H1 (cell line): ENCODE measurements around the gene SLAIN2. TPM values are rescaled to one million over a fixed set of nuclear protein-coding genes. Genes with fewer than 3 reads are reported as not detected.

Experiments used
- CTCF ChIA-PET: fragments of 300-600 bp; sonication (Branson Sonifier 250); formaldehyde crosslinking; loops from one replicate; lab custom pipeline; 2021; ENCODE audit not compliant: partially characterized antibody; lab: Charles Lee
- POLR2A ChIA-PET: fragments of 300-600 bp; sonication (Branson Sonifier 250); formaldehyde crosslinking; loops from one replicate; lab custom pipeline; 2021; ENCODE audit warnings: inconsistent platforms; ENCODE audit not compliant: partially characterized antibody; lab: Charles Lee
- DNase-seq, 2 experiments: peaks; one replicate each; pipeline versions ENCODE4 v3.0.0 to v3.0.0-alpha.2; 2010 to 2022; ENCODE audit warnings: low spot score in 2 of 2, low read depth in 1 of 2, mixed read lengths in 1 of 2
- FAIRE-seq: peaks from 2 replicates; lab custom pipeline; 2011; peaks lifted over from hg19 to GRCh38; lab: Jason Lieb, UNC
- H2AFZ ChIP-seq: 2 replicates; pipeline ENCODE4 v1.8.1; 2012; ENCODE audit warnings: low read length, inconsistent platforms
- H2AK5ac ChIP-seq: 2 replicates; pipeline ENCODE4 v1.6.1; 2013; ENCODE audit warnings: low read depth, low read length
- H2BK120ac ChIP-seq: replicated peaks from 2 replicates; pipeline ENCODE3; 2013; ENCODE audit warnings: low read depth, low read length, inconsistent platforms
- H2BK12ac ChIP-seq: 2 replicates; pipeline ENCODE4 v1.6.1; 2013; ENCODE audit warnings: low read depth, low read length
- H2BK15ac ChIP-seq: 2 replicates; pipeline ENCODE4 v1.6.1; 2013; ENCODE audit warnings: low read length
- H2BK20ac ChIP-seq: 2 replicates; pipeline ENCODE4 v1.6.1; 2013; ENCODE audit warnings: low read length
- H2BK5ac ChIP-seq: 2 replicates; pipeline ENCODE4 v1.6.1; 2013; ENCODE audit warnings: low read depth, low read length
- H3K14ac ChIP-seq: 2 replicates; pipeline ENCODE4 v1.6.1; 2013; ENCODE audit warnings: inconsistent platforms; ENCODE audit not compliant: insufficient read length
- H3K18ac ChIP-seq: 2 replicates; pipeline ENCODE4 v1.6.1; 2013; ENCODE audit warnings: low read length; ENCODE audit errors: extremely low read depth
- H3K23ac ChIP-seq: 2 replicates; pipeline ENCODE4 v1.6.1; 2013; ENCODE audit warnings: inconsistent platforms; ENCODE audit not compliant: insufficient read length
- H3K23me2 ChIP-seq: 2 replicates; pipeline ENCODE4 v1.6.1; 2013; ENCODE audit warnings: low read depth, low read length
- H3K27ac ChIP-seq: 2 replicates; pipeline ENCODE4 v1.6.1; 2011; ENCODE audit warnings: low read depth, low read length, inconsistent platforms
- H3K27me3 ChIP-seq, 4 experiments: replicated peaks in 1 of 4; 1 replicate in 1 of 4; 2 replicates in 3 of 4; pipeline versions ENCODE4 v1.6.1 to v1.8.1; 2011 to 2013; ENCODE audit warnings: low read length in 3 of 4, mild to moderate bottlenecking in 3 of 4, inconsistent platforms in 2 of 4, mixed read lengths in 2 of 4, moderate library complexity in 1 of 4; ENCODE audit not compliant: control insufficient read depth in 3 of 4, insufficient read depth in 3 of 4; ENCODE audit errors: extremely low read depth in 1 of 4
- H3K36me3 ChIP-seq, 4 experiments: 2 replicates each; pipeline versions ENCODE4 v1.6.1 to v1.8.1; 2011 to 2013; ENCODE audit warnings: mild to moderate bottlenecking in 4 of 4, low read length in 3 of 4, moderate library complexity in 2 of 4, control low read depth in 1 of 4, inconsistent platforms in 1 of 4; ENCODE audit not compliant: insufficient read depth in 4 of 4, control insufficient read depth in 2 of 4
- H3K4ac ChIP-seq: replicated peaks from 2 replicates; pipeline ENCODE3; 2013; ENCODE audit warnings: low read length, low read depth, mixed read lengths, inconsistent platforms; ENCODE audit not compliant: insufficient read length
- H3K4me1 ChIP-seq, 4 experiments: replicated peaks in 1 of 4; 1 replicate in 1 of 4; 2 replicates in 3 of 4; pipeline versions ENCODE4 v1.6.1 to v1.8.1; 2011 to 2013; ENCODE audit warnings: low read length in 3 of 4, inconsistent platforms in 2 of 4, mixed read lengths in 1 of 4; ENCODE audit not compliant: insufficient read depth in 4 of 4, control insufficient read depth in 3 of 4
- H3K4me2 ChIP-seq, 2 experiments: 2 replicates each; pipeline versions ENCODE4 v1.6.1 to v1.8.1; 2011 to 2013; ENCODE audit warnings: low read depth in 2 of 2, low read length in 2 of 2, control low read depth in 1 of 2, inconsistent platforms in 1 of 2, mild to moderate bottlenecking in 1 of 2; ENCODE audit not compliant: insufficient read depth in 1 of 2
- H3K4me3 ChIP-seq, 4 experiments: fragments of 200-600, 300-600 bp in 1 of 4; sonication (generic), shearing (Covaris generic), sonication (Bioruptor Twin) in 1 of 4; 2 replicates each; pipeline versions ENCODE4 v1.5.1 to v1.8.1; 2011 to 2016; ENCODE audit warnings: low read length in 4 of 4, low read depth in 3 of 4, control low read depth in 2 of 4, inconsistent platforms in 2 of 4, mild to moderate bottlenecking in 2 of 4, mixed read lengths in 1 of 4, moderate library complexity in 1 of 4; ENCODE audit not compliant: insufficient read depth in 2 of 4; ENCODE audit errors: extremely low read depth in 1 of 4
- H3K56ac ChIP-seq: replicated peaks from 2 replicates; pipeline ENCODE3; 2013; ENCODE audit warnings: low read depth, mild to moderate bottlenecking, mixed read lengths, low read length, inconsistent platforms; ENCODE audit not compliant: insufficient read length
- H3K79me1 ChIP-seq: 2 replicates; pipeline ENCODE4 v1.6.1; 2013; ENCODE audit warnings: low read depth, low read length, control low read depth
- H3K79me2 ChIP-seq, 2 experiments: 2 replicates each; pipeline versions ENCODE4 v1.6.1 to v1.8.1; 2012 to 2013; ENCODE audit warnings: low read length in 2 of 2, mild to moderate bottlenecking in 2 of 2, inconsistent platforms in 1 of 2; ENCODE audit not compliant: insufficient read depth in 2 of 2, control insufficient read depth in 1 of 2
- H3K9ac ChIP-seq, 4 experiments: replicated peaks in 1 of 4; 1 replicate in 1 of 4; 2 replicates in 3 of 4; pipeline versions ENCODE4 v1.6.1 to v1.8.1; 2011 to 2013; ENCODE audit warnings: low read depth in 3 of 4, low read length in 3 of 4, control low read depth in 2 of 4, mild to moderate bottlenecking in 2 of 4, moderate library complexity in 2 of 4, inconsistent platforms in 1 of 4; ENCODE audit errors: extremely low read depth in 1 of 4
- H3K9me3 ChIP-seq, 2 experiments: 2 replicates each; pipeline versions ENCODE4 v1.6.1 to v1.8.1; 2012 to 2013; ENCODE audit warnings: mild to moderate bottlenecking in 2 of 2, moderate library complexity in 2 of 2, control low read depth in 1 of 2, inconsistent platforms in 1 of 2, low read depth in 1 of 2, low read length in 1 of 2, mixed read lengths in 1 of 2; ENCODE audit not compliant: insufficient read depth in 2 of 2
- H4K20me1 ChIP-seq, 2 experiments: replicated peaks in 1 of 2; 2 replicates each; pipeline versions ENCODE3 to v1.8.1; 2011 to 2013; ENCODE audit warnings: inconsistent platforms in 2 of 2, low read length in 2 of 2, mild to moderate bottlenecking in 1 of 2; ENCODE audit not compliant: insufficient read depth in 2 of 2, control insufficient read depth in 1 of 2
- H4K5ac ChIP-seq: 2 replicates; pipeline ENCODE4 v1.6.1; 2013; ENCODE audit warnings: low read length, low read depth, mixed read lengths, inconsistent platforms; ENCODE audit not compliant: insufficient read length
- H4K8ac ChIP-seq: 2 replicates; pipeline ENCODE4 v1.8.0; 2013; ENCODE audit warnings: mild to moderate bottlenecking, moderate library complexity, low read length, inconsistent platforms; ENCODE audit not compliant: insufficient read depth; ENCODE audit errors: extremely low read depth
- H4K91ac ChIP-seq: replicated peaks from 2 replicates; pipeline ENCODE3; 2013; ENCODE audit warnings: low read length, mixed read lengths, inconsistent platforms; ENCODE audit not compliant: insufficient read length
- BRCA1 ChIP-seq: IDR thresholded peaks from 2 replicates; pipeline ENCODE4 v1.6.1; 2012; ENCODE audit warnings: low read depth, low read length, improper control_type of control experiment
- CTBP2 ChIP-seq: IDR thresholded peaks from 2 replicates; pipeline ENCODE4 v1.7.0; 2011; ENCODE audit warnings: borderline replicate concordance, mild to moderate bottlenecking, moderate library complexity, mixed read lengths, low read length; ENCODE audit not compliant: insufficient read depth, insufficient read length
- EZH2 ChIP-seq: fragments of 200-600 bp; sonication (generic); IDR thresholded peaks from 2 replicates; pipeline ENCODE4 v1.7.1; 2012; ENCODE audit warnings: low read depth, mild to moderate bottlenecking, moderate library complexity, low read length, inconsistent platforms; ENCODE audit not compliant: severe bottlenecking
- KDM4A ChIP-seq: IDR thresholded peaks from one replicate; pipeline ENCODE4 v1.7.1; 2012; ENCODE audit warnings: low read depth, mild to moderate bottlenecking, moderate library complexity, low read length, inconsistent platforms; ENCODE audit not compliant: severe bottlenecking
- NRF1 ChIP-seq: IDR thresholded peaks from 2 replicates; pipeline ENCODE4 v1.6.1; 2011; ENCODE audit warnings: mild to moderate bottlenecking, low read depth, low read length, improper control_type of control experiment
- PHF8 ChIP-seq: fragments of 200-600 bp; sonication (generic); conservative IDR thresholded peaks from 2 replicates; pipeline ENCODE4 v1.7.1; 2012; ENCODE audit warnings: low read depth, mild to moderate bottlenecking, inconsistent platforms, low read length, moderate library complexity
- POLR2A ChIP-seq, 2 experiments: IDR thresholded peaks; 1 replicate in 1 of 2; 2 replicates in 1 of 2; pipeline ENCODE4 v1.6.1; 2011; ENCODE audit warnings: low read depth in 2 of 2, low read length in 2 of 2, mild to moderate bottlenecking in 2 of 2; ENCODE audit errors: control extremely low read depth in 1 of 2
- RFX5 ChIP-seq: IDR thresholded peaks from 2 replicates; pipeline ENCODE4 v1.6.1; 2011; ENCODE audit warnings: low read depth, low read length, improper control_type of control experiment, borderline replicate concordance
- RXRA ChIP-seq: IDR thresholded peaks from 2 replicates; pipeline ENCODE4 v1.6.1; 2011; ENCODE audit warnings: low read depth, mild to moderate bottlenecking, low read length, moderate library complexity; ENCODE audit not compliant: insufficient read depth
- SP1 ChIP-seq: IDR thresholded peaks from 2 replicates; pipeline ENCODE4 v1.6.1; 2011; ENCODE audit warnings: low read depth, low read length
- SUZ12 ChIP-seq: fragments of 200-600 bp; sonication (generic); IDR thresholded peaks from 2 replicates; pipeline ENCODE4 v1.6.1; 2012; ENCODE audit warnings: mild to moderate bottlenecking, inconsistent platforms, low read length, moderate library complexity, mixed read lengths
- TAF1 ChIP-seq: IDR thresholded peaks from 2 replicates; pipeline ENCODE4 v1.6.1; 2011; ENCODE audit warnings: mild to moderate bottlenecking, low read depth, low read length
- TEAD4 ChIP-seq: IDR thresholded peaks from 2 replicates; pipeline ENCODE4 v1.6.1; 2012; ENCODE audit warnings: low read depth, low read length, inconsistent platforms, mixed read lengths
- WGBS, 2 experiments: shearing (Covaris generic) in 1 of 2; methylation state at CpG; one replicate each; pipeline versions ENCODE4 v1.1.6 to v1.1.7; 2013 to 2015; ENCODE audit warnings: low lambda C conversion rate in 2 of 2, mixed read lengths in 2 of 2, inconsistent platforms in 1 of 2, low coverage in 1 of 2, missing lambda C conversion rate in 1 of 2; ENCODE audit not compliant: insufficient replicate concordance in 2 of 2, insufficient coverage in 1 of 2, insufficient read length in 1 of 2; ENCODE audit errors: extremely low coverage in 1 of 2, missing lambda C conversion rate in 1 of 2; 5-methylcytosine and 5-hydroxymethylcytosine counted together
- polyA plus RNA-seq, 7 experiments: library from polyadenylated mRNA; depleted of rRNA in 3 of 7; stranded (reverse) in 5 of 7; unstranded in 2 of 7; fragments of >200 nt in 5 of 7; fragments of 200-250 nt in 2 of 7; gene quantifications; 1 replicate in 5 of 7; 2 replicates in 1 of 7; 4 replicates in 1 of 7; pipeline versions ENCODE4 v1.2.1 to v1.2.3, GENCODE V29; 2011 to 2013; ENCODE audit warnings: missing spikeins in 2 of 7, mixed read lengths in 2 of 7
- total RNA-seq: library from RNA; stranded (reverse); fragmentation: NEBNext Ultra II Directional; extraction: Animal tissue kit (Norgen Biotek cat#: 25700); gene quantifications from 2 replicates; pipeline ENCODE4 v1.2.1, GENCODE V29; 2021

SLAIN2 gene
- total and polyA plus RNA-seq, 2 of the 8 experiments (the other 6 are each of a cell fraction or from before 2014, with no cell fraction given), result 8.2 to 40.0 TPM

DNA sequence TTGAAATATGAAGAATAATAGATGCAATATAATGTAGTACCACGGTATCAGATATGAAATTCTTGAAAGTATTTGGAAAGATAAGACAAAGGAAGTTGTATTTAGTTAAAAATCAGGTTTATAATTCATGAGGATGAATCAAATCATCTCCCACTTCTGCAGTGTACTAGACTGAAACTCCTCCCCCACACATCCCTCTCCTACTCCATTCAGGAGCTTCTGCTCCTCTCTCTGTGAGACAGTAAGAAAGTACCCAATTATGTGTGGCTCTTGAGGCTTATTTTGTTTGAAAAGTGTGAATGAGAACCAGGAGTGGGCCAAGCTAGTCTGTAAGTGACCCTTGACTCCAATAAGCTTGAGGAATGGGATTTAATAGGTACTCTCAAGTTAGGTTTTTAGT is 9.5 kb downstream of the SLAIN2 start:
- FAIRE-seq (no peak), DNase-seq (no peak)
- H2BK12ac ChIP-seq, result no peak overlapping the region
- H3K4me3 ChIP-seq, result no peak overlapping the region
- no peak overlapping the region for H4K5ac ChIP-seq
- H2BK5ac ChIP-seq, result no peak overlapping the region
- H3K36me3 ChIP-seq, result peaks cover 0 to 3% (median 0%) of the 10 kb centered on the region in 4 experiments; a peak in 2 of 8 replicates
- H4K91ac ChIP-seq, result no peak overlapping the region
- H3K23ac ChIP-seq, result no peak overlapping the region
- H3K18ac ChIP-seq, result no peak overlapping the region
- CTCF ChIA-PET, result interaction anchor here (1.7 kb wide), 1 partner anchor 9 kb away, joined by 5 read pairs; the partner anchor contains the start of gene SLAIN2
- H3K23me2 ChIP-seq, result no peaks in the 10 kb centered on the region; the same call in 1 of the 2 replicates
- H3K4me1 ChIP-seq, result peaks cover 0 to 4% (median 0%) of the 10 kb centered on the region in 4 experiments; a peak in 2 of 7 replicates
- POLR2A ChIA-PET, result interaction anchor here (1.8 kb wide), 1 partner anchor 9 kb away, joined by 10 read pairs; the partner anchor contains the start of gene SLAIN2
- H3K4me2 ChIP-seq, result no peak overlapping the region
- peaks cover 6 to 97% of the 10 kb centered on the region in 2 experiments for H3K79me2 ChIP-seq
- peaks cover 0 to 4% of the 10 kb centered on the region in 2 experiments for H4K20me1 ChIP-seq
- no peak overlapping the region for H2AFZ ChIP-seq
- H3K9ac ChIP-seq, result no peak overlapping the region
- H3K9me3 ChIP-seq, result no peaks in the 10 kb centered on the region; a peak in 1 of 4 replicates
- H2AK5ac ChIP-seq, result no peak overlapping the region
- H4K8ac ChIP-seq, result no peak overlapping the region
- no peak overlapping the region for H2BK15ac ChIP-seq
- no peak overlapping the region for H3K4ac ChIP-seq
- WGBS, 2 experiments, result 100% methylated on average over 1 of the region's 1 CpG; no CpG with 5 or more reads in 1 of the 2 experiments
- no peak overlapping the region for H2BK120ac ChIP-seq
- no peak overlapping the region for H3K56ac ChIP-seq
- H3K27me3 ChIP-seq, result no peaks in the 10 kb centered on the region
- H2BK20ac ChIP-seq, result no peak overlapping the region
- no peak overlapping the region for H3K27ac ChIP-seq
- no peak overlapping the region for H3K14ac ChIP-seq
- H3K79me1 ChIP-seq, result no peaks in the 10 kb centered on the region
- no peak for TF ChIP-seq RFX5
- TF ChIP-seq RXRA, result no peak
- TF ChIP-seq NRF1, result no peak
- no peak for TF ChIP-seq CTBP2
- no peak for TF ChIP-seq BRCA1
- TF ChIP-seq SP1, result no peak
- no peak for TF ChIP-seq PHF8
- TF ChIP-seq TAF1, result no peak
- TF ChIP-seq KDM4A, result no peak
- TF ChIP-seq SUZ12, result no peak
- no peak for TF ChIP-seq EZH2
- TF ChIP-seq POLR2A (IDR thresholded peaks at IDR 0.05; ENCODE audit: control extremely low read depth in 1 of 2, low read depth in 2 of 2, low read length in 2 of 2), result no peak
- no peak for TF ChIP-seq TEAD4
